NCI-H146 treated with DMSO at 0.1 percent for 48 hours (cell line): Measurements from ENCODE around the gene PORCN.
A peak's percentile ranks its signal among the peaks of the same experiment; 100 is the strongest.

Experiments
- DNase-seq: peaks from one replicate; lab custom pipeline; 2025; ENCODE audit not compliant: unreplicated experiment; lab: John Stamatoyannopoulos, UW

PORCN gene

DNA sequence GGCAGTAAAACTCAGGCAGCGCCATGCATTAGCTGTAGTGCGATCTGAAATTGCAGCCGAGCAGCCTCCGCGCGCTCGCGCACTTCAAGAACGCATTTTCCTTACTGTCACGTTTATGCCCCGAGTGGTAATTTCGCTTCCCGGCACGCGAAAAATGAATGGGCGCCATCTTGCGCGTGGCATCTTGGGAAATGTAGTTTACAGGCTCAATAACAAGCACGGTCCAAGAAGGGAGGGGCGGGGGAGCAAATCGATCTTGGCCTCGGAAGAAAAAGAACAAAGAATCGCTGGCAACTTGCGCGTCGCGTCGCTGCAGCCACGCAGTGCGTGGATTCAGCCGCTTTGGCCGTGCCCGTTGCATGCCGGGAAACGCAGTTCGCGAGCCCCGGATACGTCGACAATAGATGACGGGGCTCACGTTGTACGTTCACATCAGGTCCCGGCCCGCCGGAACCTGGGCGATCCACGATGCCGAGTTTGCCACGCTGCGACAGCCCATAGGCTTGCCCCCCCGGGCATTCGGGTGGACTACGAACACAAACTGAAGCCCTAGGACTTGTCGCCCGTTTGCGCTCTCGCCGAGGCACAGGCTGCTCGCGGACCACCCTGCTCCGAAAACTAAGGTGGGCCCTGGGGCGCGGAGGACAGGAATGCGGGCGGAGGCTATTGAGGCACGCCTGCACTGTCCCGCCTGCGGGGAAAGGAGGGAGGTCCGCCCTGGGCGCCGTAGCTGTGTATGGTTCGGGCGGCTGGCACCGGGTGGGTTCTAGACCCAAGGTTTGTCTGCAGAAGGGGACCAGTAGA, 32.8 kb upstream of the PORCN start, which contains the start of gene FTSJ1:
Gene FTSJ1 (plus strand): TSS at position 426 of the 804 bp plus-strand sequence. CDS start 1,849 bp downstream, outside the sequence.
- peak; percentile 75 for DNase-seq

- DNase-seq, result no peak
Observed at GRCh38 chrX:48476919-48477318, 31.9 kb upstream of the PORCN start.

DNA sequence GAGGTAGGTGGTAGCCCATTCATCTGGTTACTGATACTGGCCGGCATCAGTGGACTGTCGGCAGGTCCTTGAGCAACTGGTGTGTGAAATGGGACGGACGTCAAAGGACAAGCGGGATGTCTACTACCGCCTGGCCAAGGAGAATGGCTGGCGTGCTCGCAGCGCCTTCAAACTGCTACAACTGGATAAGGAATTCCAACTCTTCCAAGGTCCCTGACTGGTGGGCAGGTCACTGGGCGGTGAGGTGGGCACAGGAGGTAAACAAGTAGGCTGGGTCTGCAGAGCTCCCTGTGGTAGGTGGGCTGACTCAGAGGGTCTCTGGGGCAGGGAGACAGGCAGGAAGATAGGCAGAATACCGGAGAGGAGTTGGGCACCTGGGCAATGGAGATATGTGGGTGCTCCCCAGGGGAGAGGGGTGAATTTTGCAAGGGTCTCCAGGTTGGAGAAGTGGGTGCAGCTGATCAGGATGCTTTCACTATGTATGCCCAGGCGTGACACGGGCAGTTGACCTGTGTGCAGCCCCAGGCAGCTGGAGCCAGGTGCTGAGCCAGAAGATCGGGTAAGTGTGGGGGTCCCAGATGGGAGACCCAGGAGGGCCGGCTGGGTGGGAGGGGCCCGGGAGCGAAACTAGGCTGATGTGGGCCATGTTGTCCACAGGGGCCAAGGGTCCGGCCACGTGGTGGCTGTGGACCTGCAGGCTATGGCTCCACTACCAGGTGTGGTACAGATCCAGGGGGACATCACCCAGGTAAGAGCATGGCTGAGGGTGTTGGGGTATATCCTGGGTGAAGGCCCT, 30.6 kb upstream of the PORCN start:
- no peak for DNase-seq

- no peak for DNase-seq
Observed at GRCh38 chrX:48478806-48479205, 30.0 kb upstream of the PORCN start.

DNA sequence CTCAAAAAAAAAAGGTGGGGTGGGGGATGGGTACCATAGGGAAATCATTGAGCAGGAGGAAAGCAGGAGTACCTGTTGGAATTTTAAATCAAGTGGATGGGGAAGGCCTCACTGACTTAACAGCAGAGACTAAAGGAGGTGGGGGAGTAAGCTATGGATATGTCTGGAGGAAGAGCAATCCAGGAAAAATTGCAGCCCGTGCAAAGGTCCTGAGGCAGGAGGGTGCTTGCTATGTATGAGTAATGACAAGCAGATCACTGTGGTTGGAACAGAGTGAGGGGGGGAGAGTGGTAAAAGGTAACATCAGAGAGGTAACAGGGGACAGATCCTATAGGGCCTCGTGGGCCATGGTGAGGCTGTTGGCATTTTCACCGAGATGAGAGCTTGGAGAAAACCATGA, 28.6 kb upstream of the PORCN start:
- no peak for DNase-seq

DNA sequence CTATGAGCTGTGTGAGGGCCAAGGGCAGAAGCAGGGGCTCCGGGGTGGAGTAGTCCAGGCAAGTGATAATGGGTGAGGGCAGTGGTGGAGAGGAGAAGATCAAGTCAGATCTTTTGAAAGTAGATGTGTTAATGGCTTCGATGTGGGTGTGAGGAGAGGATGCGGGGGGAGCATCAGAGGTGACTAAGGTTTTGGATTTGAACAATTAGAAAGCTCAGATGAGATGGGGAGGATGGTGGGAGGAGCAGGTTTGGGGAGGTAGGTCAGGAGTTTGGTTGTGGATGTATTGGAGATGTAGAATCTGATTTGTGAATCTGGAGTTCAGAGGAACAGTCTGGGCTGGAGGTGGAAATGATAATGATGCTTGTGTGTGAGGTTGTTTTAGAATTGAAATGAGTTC, 28.2 kb upstream of the PORCN start:
- DNase-seq, result no peak

DNA sequence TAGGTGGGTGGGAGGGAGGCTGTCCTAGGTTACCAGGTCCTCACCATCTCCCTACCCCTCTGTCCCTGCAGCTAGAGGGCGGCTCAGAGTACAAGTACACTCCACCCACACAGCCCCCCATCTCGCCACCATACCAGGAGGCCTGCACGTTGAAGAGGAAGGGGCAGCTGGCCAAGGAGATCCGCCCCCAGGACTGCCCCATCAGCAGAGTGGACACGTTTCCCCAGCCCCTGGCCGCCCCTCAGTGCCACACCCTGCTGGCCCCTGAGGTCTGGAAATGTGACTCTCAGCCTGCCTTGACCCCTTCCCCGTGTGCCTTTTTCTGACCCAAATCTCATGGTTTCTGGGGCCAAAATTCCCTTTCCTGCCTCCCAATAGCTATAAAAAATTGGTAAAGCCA, 26.3 kb upstream of the PORCN start:
- DNase-seq, result no peak

- no peak for DNase-seq
Observed at GRCh38 chrX:48487362-48487798, 21.4 kb upstream of the PORCN start.

GRCh38 chrX:48488034-48488433, 20.8 kb upstream of the PORCN start:
- no peak for DNase-seq

- DNase-seq, result no peak
Observed at GRCh38 chrX:48489296-48489695, 19.5 kb upstream of the PORCN start.

- DNase-seq, result no peak
Observed at GRCh38 chrX:48489892-48490291, 18.9 kb upstream of the PORCN start.

GRCh38 chrX:48490661-48491060, 18.1 kb upstream of the PORCN start:
- DNase-seq, result no peak

DNA sequence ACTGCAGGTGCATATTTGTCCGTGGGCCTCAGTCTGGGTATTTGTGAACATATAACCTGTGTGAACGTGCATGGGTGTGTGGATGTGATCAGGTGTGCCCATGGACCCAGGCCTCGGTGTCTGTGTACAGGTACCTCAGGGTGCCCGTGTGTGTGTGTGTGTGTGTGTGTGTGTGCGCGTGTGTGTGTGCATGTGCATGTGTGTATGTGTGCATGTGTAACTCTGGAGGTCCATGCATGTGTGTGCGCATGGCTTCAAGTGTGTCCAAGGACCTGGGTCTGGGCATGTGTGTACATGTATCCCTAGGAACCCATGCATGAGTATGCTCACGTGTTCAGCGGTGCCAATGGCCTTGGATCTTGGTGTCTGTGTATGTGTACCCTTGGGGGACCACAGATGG, 17.0 kb upstream of the PORCN start:
- no peak for DNase-seq

DNA sequence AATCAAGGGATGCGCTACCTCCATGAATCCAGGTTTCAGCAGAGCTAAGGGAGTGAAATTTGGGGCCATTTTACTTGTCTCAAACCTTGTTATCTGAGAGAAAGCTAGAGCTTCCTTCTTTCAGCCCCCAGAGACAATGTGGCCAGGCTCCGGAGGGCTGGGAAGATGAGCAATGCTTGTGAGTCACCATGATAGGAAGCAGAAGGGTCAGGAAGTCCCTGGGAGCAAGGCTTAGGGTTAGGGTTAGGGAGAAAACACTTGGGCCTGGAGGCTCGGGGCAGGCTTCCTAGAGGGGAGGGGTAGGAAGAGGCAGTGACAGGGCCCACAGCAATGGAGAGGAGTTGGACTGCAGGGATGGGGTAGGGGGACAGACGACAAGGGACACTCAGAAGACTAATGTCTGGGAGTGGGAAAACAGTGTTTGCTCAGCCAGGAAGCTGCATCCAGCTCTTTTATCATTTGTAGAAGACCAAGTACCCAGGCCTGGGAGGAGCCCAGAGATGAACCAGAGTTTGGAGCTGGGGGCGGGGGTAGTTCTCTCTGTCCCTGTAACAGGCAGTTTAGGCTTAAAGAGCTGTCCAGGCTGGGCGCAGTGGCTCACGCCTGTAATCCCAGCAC, 16.4 kb upstream of the PORCN start:
- no peak for DNase-seq

DNA sequence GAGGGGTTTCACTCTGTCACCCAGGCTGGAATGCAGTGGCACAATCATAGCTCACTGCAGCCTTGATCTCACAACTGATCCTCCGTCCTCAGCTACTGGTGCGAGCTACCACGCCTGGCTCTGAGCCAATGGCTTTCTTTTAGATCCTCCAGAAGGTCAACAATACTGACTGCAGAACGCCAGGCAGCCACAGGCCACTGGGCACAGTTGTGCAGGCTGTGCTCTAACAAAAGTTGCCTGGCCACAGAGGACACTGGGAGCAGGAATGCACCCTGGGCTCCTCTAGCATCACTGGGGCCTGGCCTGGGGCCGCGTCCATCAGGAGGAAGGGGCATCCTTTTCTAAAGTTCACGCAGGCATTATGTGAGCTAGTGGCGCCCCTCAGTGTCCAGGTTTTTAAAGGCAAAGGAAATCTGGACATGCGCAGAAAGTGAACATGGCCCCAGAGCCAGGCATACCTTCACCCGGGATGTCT, 14.9 kb upstream of the PORCN start:
- no peak for DNase-seq

GRCh38 chrX:48496660-48497059, 12.1 kb upstream of the PORCN start:
- DNase-seq, result no peak

DNA sequence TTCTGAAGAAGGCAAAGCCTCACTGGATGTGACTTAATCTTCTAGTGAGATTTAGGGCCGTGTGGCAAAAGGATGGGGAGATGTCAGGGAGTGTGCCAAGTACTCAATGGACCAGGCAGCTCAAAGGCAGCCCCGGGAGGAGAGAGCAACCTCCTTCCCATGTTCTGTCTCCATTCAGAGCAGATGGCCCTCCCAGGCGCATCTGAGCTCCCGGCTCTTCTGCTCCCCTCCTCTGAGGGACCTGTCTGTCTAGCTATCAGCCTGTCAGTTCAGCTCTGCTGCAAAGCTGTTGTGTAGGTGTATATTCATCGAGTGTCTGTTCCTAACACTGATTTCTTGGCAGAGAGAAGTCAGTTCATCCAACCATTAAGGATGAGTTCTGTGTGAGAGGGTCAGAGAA, 10.9 kb upstream of the PORCN start:
- DNase-seq, result no peak

- DNase-seq, result no peak
Observed at GRCh38 chrX:48498374-48498809, 10.4 kb upstream of the PORCN start.

DNA sequence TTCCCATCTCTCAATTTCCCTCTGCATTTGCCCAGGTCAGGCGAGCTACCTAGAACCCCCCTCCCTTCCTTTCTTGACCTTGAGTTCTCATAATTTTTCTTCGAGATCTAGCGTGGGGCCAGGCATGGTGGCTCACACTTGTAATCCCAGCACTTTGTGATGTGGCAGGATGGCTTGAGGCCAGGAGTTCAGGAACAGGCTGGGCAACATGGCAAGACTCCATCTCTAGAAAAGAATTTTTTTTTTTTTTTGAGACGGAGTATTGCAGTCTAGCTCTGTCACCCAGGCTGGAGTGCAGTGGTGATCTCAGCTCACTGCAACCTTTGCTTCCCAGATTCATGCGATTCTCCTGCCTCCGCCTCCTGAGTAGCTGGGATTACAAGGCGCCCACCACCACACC, 4.5 kb upstream of the PORCN start:
- DNase-seq, result no peak

DNA sequence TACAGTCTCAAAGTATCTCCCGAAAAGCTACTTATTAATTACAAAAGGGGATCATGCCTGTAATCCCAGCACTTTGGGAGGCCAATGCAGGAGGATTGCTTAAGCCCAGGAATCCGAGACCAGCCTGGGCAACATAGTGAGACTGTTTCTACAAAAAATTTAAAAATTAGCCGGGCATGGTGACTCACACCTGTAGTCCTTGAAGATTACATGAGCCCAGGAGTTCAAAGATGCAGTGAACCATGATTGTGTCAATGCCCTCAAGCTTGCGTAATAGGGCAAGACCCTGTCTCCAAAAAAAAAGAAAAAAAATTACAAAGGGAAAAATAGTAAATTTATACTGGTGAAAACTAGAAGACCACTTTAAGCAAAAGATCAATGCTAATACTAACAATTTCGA, 3.3 kb upstream of the PORCN start:
- DNase-seq, result no peak

DNA sequence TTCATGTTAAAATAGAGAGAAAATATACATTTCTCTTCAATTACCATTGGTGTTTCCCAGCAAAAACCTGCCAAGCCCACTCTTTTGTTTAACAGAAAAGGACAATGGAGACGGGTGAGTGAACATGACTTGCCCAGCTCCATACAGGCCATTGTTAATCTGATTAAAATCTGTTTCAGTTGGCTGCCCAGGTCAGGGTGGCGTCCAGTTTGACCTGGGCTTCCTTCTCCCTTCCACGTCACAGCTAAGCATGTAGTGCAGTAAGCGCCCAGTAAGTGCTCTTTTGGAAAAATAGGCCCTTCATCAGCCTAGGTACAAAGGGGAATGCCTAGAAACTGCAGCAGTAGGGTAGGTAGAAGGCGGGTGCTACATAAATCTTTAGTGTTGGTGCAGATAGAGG, 1.5 kb upstream of the PORCN start:
- no peak for DNase-seq

- no peak for DNase-seq
Observed at GRCh38 chrX:48509245-48509590, 426 bp downstream of the PORCN start.
